Testis (tissue), 2 donors: ENCODE measurements around the gene EDEM3.

Experiments used
- POLR2A ChIP-seq: fragments of 450-650 bp; IDR thresholded peaks from one replicate; pipeline ENCODE4 v1.6.1; 2017; ENCODE audit warnings: antibody characterized with exemption, mild to moderate bottlenecking, moderate library complexity
- TF ChIP-seq, protein P1 (sequence below), 3 experiments: fragments of 450-650 bp in 2 of 3; fragments of 200-600 bp in 1 of 3; sonication (generic) in 1 of 3; IDR thresholded peaks; one replicate each; pipeline ENCODE4 v1.5.1; 2016 to 2019; ENCODE audit warnings: antibody characterized with exemption in 3 of 3, mild to moderate bottlenecking in 2 of 3, moderate library complexity in 1 of 3

DNA sequence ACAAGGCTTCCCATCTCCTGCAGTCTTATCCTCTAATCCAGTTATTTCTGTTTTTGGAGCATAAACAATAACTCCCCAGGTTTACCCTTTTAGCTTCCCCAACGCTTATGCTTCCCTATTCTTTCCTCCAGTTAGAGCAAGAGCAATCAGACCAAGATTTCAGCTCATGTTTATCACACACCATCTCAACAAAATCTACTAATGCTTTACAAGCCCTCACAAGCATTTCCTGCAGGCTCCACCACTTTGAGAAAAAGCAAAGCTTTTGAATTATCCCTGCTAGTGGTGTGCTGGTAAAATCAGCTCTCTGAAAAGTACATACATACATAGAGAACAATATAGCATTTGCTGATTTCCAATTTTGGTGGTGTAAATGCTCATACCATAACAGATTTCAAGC, 92.9 kb downstream of the EDEM3 start:
- TF ChIP-seq, protein P1, sequence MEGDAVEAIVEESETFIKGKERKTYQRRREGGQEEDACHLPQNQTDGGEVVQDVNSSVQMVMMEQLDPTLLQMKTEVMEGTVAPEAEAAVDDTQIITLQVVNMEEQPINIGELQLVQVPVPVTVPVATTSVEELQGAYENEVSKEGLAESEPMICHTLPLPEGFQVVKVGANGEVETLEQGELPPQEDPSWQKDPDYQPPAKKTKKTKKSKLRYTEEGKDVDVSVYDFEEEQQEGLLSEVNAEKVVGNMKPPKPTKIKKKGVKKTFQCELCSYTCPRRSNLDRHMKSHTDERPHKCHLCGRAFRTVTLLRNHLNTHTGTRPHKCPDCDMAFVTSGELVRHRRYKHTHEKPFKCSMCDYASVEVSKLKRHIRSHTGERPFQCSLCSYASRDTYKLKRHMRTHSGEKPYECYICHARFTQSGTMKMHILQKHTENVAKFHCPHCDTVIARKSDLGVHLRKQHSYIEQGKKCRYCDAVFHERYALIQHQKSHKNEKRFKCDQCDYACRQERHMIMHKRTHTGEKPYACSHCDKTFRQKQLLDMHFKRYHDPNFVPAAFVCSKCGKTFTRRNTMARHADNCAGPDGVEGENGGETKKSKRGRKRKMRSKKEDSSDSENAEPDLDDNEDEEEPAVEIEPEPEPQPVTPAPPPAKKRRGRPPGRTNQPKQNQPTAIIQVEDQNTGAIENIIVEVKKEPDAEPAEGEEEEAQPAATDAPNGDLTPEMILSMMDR (IDR thresholded peaks at IDR 0.05), result no peak
- no peak for TF ChIP-seq POLR2A
